HG02970 (cell line): ENCODE data around the gene AVPR1A.

Experiments
- ATAC-seq: cut with Tn5 transposase; IDR thresholded peaks from one replicate; pipeline ENCODE4 v1.9.1; 2021; ENCODE audit warnings: mild to moderate bottlenecking, moderate library complexity, moderate number of reproducible peaks; ENCODE audit not compliant: unreplicated experiment, low FRiP score

AVPR1A gene

GRCh38 chr12:63098851-63099250 is 52.1 kb downstream of the AVPR1A start:
- ATAC-seq: no peak

GRCh38 chr12:63095369-63095980 is 55.5 kb downstream of the AVPR1A start:
- ATAC-seq: no peak

GRCh38 chr12:63093711-63094110 is 57.3 kb downstream of the AVPR1A start:
- no peak for ATAC-seq

- no peak for ATAC-seq
Measured at GRCh38 chr12:63093084-63093483, 57.9 kb downstream of the AVPR1A start.
